ENCODE data around the gene TMEM163. TPM values are rescaled to one million over a fixed set of nuclear protein-coding genes. Genes with fewer than 3 reads are reported as not detected.

TMEM163 gene
- total RNA-seq, 1 donor from 2014 or later: 2.4 TPM

DNA sequence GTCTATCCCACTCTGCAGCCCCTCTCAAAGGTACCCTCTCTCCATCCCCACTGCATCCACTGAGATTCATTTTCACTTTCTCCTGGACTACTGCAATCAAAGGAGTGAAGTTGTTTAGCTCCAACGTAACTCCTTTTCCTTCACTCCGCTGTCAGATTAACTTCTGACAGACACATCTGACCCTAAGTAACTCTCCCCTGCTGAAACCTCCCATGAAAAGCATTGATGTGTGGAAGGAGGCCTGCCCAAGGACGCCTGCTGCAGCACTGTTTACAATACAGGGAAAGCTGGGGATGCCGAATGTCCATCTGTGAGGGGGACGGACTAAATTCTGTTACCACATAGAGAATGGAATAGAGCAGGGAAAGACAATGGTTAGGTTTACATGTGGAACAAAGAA is 114.8 kb downstream of the TMEM163 start:
- H3K36me3 ChIP-seq (ENCODE audit: control insufficient read depth, insufficient read depth, low read length): no peaks in the 10 kb centered on the region
- TF ChIP-seq, protein P1, sequence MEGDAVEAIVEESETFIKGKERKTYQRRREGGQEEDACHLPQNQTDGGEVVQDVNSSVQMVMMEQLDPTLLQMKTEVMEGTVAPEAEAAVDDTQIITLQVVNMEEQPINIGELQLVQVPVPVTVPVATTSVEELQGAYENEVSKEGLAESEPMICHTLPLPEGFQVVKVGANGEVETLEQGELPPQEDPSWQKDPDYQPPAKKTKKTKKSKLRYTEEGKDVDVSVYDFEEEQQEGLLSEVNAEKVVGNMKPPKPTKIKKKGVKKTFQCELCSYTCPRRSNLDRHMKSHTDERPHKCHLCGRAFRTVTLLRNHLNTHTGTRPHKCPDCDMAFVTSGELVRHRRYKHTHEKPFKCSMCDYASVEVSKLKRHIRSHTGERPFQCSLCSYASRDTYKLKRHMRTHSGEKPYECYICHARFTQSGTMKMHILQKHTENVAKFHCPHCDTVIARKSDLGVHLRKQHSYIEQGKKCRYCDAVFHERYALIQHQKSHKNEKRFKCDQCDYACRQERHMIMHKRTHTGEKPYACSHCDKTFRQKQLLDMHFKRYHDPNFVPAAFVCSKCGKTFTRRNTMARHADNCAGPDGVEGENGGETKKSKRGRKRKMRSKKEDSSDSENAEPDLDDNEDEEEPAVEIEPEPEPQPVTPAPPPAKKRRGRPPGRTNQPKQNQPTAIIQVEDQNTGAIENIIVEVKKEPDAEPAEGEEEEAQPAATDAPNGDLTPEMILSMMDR (IDR thresholded peaks at IDR 0.05; ENCODE audit: insufficient read depth, low read length, poor library complexity, severe bottlenecking): no peak
- DNase-seq (ENCODE audit: low read depth): no peak
- no peaks in the 10 kb centered on the region for H3K27me3 ChIP-seq (ENCODE audit: control insufficient read depth, insufficient read depth, low read length)
- H3K4me3 ChIP-seq (ENCODE audit: low read depth, low read length): no peak overlapping the region

DNA sequence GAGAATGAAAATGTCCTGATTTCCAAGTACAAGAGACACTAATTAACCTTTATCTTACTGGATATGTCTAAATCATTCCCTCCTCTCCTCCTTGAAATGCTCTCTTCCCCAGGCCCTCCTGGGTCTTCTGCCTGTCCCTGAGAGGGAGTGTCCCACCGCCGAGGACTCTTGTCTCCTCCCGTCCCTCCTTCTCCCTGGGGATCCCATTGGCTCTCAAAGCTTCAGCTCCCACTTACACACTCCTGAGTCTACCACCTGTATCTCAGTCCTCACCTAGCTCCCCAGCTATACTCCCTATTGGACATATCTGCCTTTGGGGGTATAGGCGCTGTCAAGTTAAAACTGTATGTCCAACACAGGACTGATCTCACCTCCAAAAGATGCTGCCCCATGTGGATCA is 116.1 kb downstream of the TMEM163 start:
- DNase-seq (ENCODE audit: low read depth): no peak
- H3K36me3 ChIP-seq (ENCODE audit: control insufficient read depth, insufficient read depth, low read length): no peaks in the 10 kb centered on the region
- no peak overlapping the region for H3K4me3 ChIP-seq (ENCODE audit: low read depth, low read length)
- H3K27me3 ChIP-seq (ENCODE audit: control insufficient read depth, insufficient read depth, low read length): no peaks in the 10 kb centered on the region
- TF ChIP-seq, protein P1 (IDR thresholded peaks at IDR 0.05; ENCODE audit: insufficient read depth, low read length, poor library complexity, severe bottlenecking): no peak

DNA sequence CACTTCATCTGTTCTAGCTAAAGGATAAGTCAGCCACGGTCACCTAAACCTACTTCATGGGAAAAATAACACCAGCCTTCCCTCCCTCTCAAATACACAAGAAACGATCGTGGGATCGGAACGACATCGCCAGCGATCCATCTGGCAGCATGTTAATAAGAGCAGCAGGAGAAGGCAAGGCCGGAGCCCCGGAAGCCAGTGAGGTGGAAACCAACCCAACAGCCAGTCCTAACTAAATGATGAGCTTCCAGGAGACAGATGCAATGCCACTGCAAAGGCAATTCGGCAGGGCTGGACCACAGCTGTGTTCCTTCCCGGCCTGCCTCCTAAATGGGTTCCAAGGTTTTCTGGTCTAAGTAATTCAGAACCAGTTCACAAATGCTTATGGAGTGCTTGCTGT is 117.5 kb downstream of the TMEM163 start:
- no peak for DNase-seq (ENCODE audit: low read depth)
- TF ChIP-seq, protein P1 (IDR thresholded peaks at IDR 0.05; ENCODE audit: insufficient read depth, low read length, poor library complexity, severe bottlenecking): no peak
- Histone ChIP-seq H3K27me3 (ENCODE audit: control insufficient read depth, insufficient read depth, low read length) (no peaks in the 10 kb centered on the region), H3K36me3 (ENCODE audit: control insufficient read depth, insufficient read depth, low read length) (no peaks in the 10 kb centered on the region), H3K4me3 (ENCODE audit: low read depth, low read length) (no peak overlapping the region)

DNA sequence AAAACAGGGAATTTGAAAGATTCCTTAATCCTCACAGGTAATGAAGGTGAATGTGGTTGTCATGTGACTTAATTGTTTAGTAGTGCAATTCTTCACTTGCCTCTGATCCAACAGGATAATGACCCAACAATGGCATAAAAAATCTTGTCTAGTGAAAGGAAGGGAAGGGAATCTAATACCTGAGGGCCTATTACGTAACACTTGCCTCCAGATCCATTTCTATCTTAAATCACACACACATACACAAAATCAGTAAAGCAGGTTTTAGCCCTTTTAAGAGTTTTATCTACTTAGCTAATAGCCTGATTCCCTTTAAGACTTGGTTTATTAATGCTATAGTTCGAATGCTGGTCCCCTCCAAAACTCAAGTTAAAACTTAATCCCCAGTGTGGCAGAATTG is 118.6 kb downstream of the TMEM163 start:
- TF ChIP-seq, protein P1 (IDR thresholded peaks at IDR 0.05; ENCODE audit: insufficient read depth, low read length, poor library complexity, severe bottlenecking): no peak
- Histone ChIP-seq H3K27me3 (ENCODE audit: control insufficient read depth, insufficient read depth, low read length) (no peaks in the 10 kb centered on the region), H3K36me3 (ENCODE audit: control insufficient read depth, insufficient read depth, low read length) (no peaks in the 10 kb centered on the region), H3K4me3 (ENCODE audit: low read depth, low read length) (no peak overlapping the region)
- no peak for DNase-seq (ENCODE audit: low read depth)

DNA sequence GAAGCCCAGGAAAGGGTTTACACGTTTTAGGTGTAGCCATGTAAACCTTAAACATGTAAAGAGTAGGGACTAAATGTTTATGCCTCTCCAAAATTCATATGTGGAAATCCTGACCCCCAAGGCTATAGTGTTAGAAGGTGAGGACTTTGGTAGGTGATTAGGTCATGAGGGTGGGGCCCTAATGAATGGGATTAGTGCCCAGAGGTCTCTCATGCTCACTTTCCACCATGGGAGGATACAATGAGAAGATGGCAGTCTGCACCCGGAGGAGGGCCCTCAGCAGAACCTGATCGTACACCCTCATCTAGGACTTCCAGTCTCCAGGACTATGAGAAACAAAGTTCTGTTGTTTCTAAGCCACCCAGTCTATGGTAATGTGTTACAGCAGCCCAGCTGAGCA is 119.6 kb downstream of the TMEM163 start:
- H3K27me3 ChIP-seq (ENCODE audit: control insufficient read depth, insufficient read depth, low read length): no peaks in the 10 kb centered on the region
- H3K4me3 ChIP-seq (ENCODE audit: low read depth, low read length): no peak overlapping the region
- TF ChIP-seq, protein P1 (IDR thresholded peaks at IDR 0.05; ENCODE audit: insufficient read depth, low read length, poor library complexity, severe bottlenecking): no peak
- DNase-seq (ENCODE audit: low read depth): no peak
- H3K36me3 ChIP-seq (ENCODE audit: control insufficient read depth, insufficient read depth, low read length): no peaks in the 10 kb centered on the region

DNA sequence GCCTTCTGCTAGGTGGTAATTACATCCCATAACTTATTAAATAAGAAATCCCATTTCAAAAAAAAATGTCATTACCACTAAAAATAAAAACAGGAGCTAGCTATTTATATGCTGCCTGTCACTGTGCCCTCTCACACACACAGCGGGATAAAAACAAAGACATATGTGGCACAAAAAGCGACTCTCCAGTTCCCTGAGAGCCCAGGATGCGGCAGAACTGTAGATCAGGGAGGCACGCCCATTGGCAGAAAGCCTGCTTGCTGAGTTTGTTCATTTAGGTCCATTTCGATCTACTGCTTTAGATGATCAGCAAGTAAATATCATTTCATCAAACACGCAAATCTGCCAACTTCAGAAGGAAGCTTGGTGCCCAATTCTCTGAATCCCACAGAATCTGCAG is 124.4 kb downstream of the TMEM163 start:
- no peak overlapping the region for H3K4me3 ChIP-seq (ENCODE audit: low read depth, low read length)
- TF ChIP-seq, protein P1 (IDR thresholded peaks at IDR 0.05; ENCODE audit: insufficient read depth, low read length, poor library complexity, severe bottlenecking): no peak
- H3K36me3 ChIP-seq (ENCODE audit: control insufficient read depth, insufficient read depth, low read length): no peaks in the 10 kb centered on the region
- DNase-seq (ENCODE audit: low read depth): no peak
- no peaks in the 10 kb centered on the region for H3K27me3 ChIP-seq (ENCODE audit: control insufficient read depth, insufficient read depth, low read length)

All from kidney epithelial cell (primary cell).